AG04450 (cell line): Measurements from ENCODE around the gene HMX1. TPM values are rescaled to one million over a fixed set of nuclear protein-coding genes. Genes with fewer than 3 reads are reported as not detected.

Source experiments
- CTCF ChIA-PET: fragments of 300-600, 350-600 bp; formaldehyde crosslinking; extraction: SDS; loops from one replicate; lab custom pipeline; 2022; ENCODE audit warnings: antibody characterized with exemption, inconsistent platforms; lab: Charles Lee
- POLR2A ChIA-PET: fragments of 350-600 bp; formaldehyde crosslinking; extraction: SDS; loops from one replicate; lab custom pipeline; 2021; ENCODE audit warnings: antibody characterized with exemption, inconsistent platforms; lab: Yijun Ruan, JAX
- DNase-seq: peaks from one replicate; pipeline ENCODE4 v3.0.0-alpha.2; 2011; ENCODE audit warnings: low read depth, low spot score
- H3K27ac ChIP-seq: one replicate; pipeline ENCODE4 v1.5.1; 2012; ENCODE audit warnings: low read depth, low read length, control low read depth
- H3K27me3 ChIP-seq: one replicate; pipeline ENCODE4 v1.6.0; 2012; ENCODE audit warnings: low read length; ENCODE audit not compliant: control insufficient read depth, insufficient read depth
- H3K4me3 ChIP-seq: 2 replicates; pipeline ENCODE4 v1.5.1; 2011; ENCODE audit warnings: mild to moderate bottlenecking, low read depth, low read length, control low read depth
- H3K9me3 ChIP-seq: 2 replicates; pipeline ENCODE4 v1.5.1; 2012; ENCODE audit warnings: low read length; ENCODE audit not compliant: control insufficient read depth, insufficient read depth
- CTCF ChIP-seq: IDR thresholded peaks from 2 replicates; pipeline ENCODE4 v1.5.1; 2011; ENCODE audit warnings: low read depth, low read length, control low read depth, inconsistent platforms
- polyA plus RNA-seq: library from polyadenylated mRNA; depleted of rRNA; stranded (reverse); fragments of >200 nt; gene quantifications from 2 replicates; pipeline ENCODE4 v1.2.3, GENCODE V29; 2011

Gene HMX1
- polyA plus RNA-seq, 1 experiment = not detected

- no peak for TF ChIP-seq CTCF
- Histone ChIP-seq H3K27me3 (peaks cover 76% of the 10 kb centered on the region), H3K4me3 (no peak overlapping the region), H3K27ac (no peak overlapping the region), H3K9me3 (no peaks in the 10 kb centered on the region; the same call in 1 of the 2 replicates)
- ChIA-PET POLR2A (no interaction called here), CTCF (no interaction called here)
- DNase-seq = no peak
These were observed 807 bp downstream of the HMX1 start for GRCh38 chr4:8870647-8871416.

- Histone ChIP-seq H3K27me3 (peaks cover 70% of the 10 kb centered on the region), H3K9me3 (no peaks in the 10 kb centered on the region; the same call in 1 of the 2 replicates), H3K27ac (no peak overlapping the region), H3K4me3 (no peak overlapping the region)
- no peak for TF ChIP-seq CTCF
- ChIA-PET CTCF (no interaction called here), POLR2A (no interaction called here)
- DNase-seq = no peak
These were observed 1.6 kb downstream of the HMX1 start for GRCh38 chr4:8869898-8870646.

- POLR2A ChIA-PET = no interaction called here
- no peak overlapping the region for H3K27ac ChIP-seq
- H3K4me3 ChIP-seq = no peak overlapping the region
- peaks cover 71% of the 10 kb centered on the region for H3K27me3 ChIP-seq
- CTCF ChIA-PET = no interaction called here
- DNase-seq = no peak
- TF ChIP-seq CTCF = no peak
- no peaks in the 10 kb centered on the region; the same call in 1 of the 2 replicates for H3K9me3 ChIP-seq
These were observed 2.4 kb downstream of the HMX1 start for GRCh38 chr4:8869002-8869897.

GRCh38 chr4:8868321-8869001 is 3.2 kb downstream of the HMX1 start:
- ChIA-PET POLR2A (no interaction called here), CTCF (no interaction called here)
- Histone ChIP-seq H3K4me3 (no peak overlapping the region), H3K9me3 (no peaks in the 10 kb centered on the region; the same call in 1 of the 2 replicates), H3K27ac (no peak overlapping the region), H3K27me3 (peaks cover 72% of the 10 kb centered on the region)
- no peak for DNase-seq
- no peak for TF ChIP-seq CTCF
